Measurements from ENCODE around the gene HECW1. TPM values are rescaled to one million over a fixed set of nuclear protein-coding genes. Genes with fewer than 3 reads are reported as not detected.

The HECW1 gene
- total RNA-seq, 1 experiment from 2014 or later, result 0.77 TPM

DNA sequence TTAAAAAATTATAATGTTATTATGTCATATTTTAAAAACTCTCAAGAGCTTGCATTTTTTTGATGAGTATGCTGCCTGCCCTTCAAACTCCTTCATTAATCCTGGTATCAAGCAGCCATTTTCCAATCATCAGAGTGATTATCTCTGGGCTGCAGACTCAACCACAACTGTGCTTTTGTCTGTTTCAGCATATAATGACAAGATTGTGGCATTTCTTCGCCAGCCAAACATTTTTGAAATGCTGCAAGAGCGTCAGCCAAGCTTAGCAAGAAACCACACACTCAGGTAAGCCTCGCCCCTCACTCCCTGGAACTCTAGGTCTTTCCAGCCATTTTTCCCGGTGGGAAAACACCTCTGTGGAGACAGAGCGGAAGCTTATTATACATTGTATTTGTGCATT is 380.4 kb downstream of the HECW1 start:
- H3K4me3 ChIP-seq (ENCODE audit: low read depth in 2 of 2, low read length in 2 of 2), result no peak overlapping the region
- intact Hi-C loops (cut with micrococcal nuclease; ENCODE audit: unreplicated experiment), result no loop called here
- peaks cover 16% of the 10 kb centered on the region for H3K27me3 ChIP-seq (ENCODE audit: control insufficient read depth, insufficient read depth, low read length)
- in situ Hi-C loops (cut with HindIII; ENCODE audit: low pct_unique_long_range_greater_than_20kb, low sequenced_read_pairs), result no loop called here
- H3K36me3 ChIP-seq (ENCODE audit: control insufficient read depth, insufficient read depth, low read length), result no peaks in the 10 kb centered on the region
- ATAC-seq (no peak), DNase-seq (ENCODE audit: low read depth, low spot score) (no peak)
- no peak overlapping the region for H3K27ac ChIP-seq (ENCODE audit: low read length)
- CTCF ChIA-PET, result no interaction called here
- POLR2A ChIA-PET, result interaction anchor here (0.6 to 0.8 kb wide), 2 partner anchors 15 to 92 kb away, joined by 7 read pairs; no protein-coding TSS in a partner anchor
- H3K9me3 ChIP-seq (ENCODE audit: control insufficient read depth, insufficient read depth, low read depth, low read length), result no peaks in the 10 kb centered on the region
- H3K4me1 ChIP-seq (ENCODE audit: control insufficient read depth, insufficient read depth, low read length), result no peaks in the 10 kb centered on the region
- TF ChIP-seq, protein P1, sequence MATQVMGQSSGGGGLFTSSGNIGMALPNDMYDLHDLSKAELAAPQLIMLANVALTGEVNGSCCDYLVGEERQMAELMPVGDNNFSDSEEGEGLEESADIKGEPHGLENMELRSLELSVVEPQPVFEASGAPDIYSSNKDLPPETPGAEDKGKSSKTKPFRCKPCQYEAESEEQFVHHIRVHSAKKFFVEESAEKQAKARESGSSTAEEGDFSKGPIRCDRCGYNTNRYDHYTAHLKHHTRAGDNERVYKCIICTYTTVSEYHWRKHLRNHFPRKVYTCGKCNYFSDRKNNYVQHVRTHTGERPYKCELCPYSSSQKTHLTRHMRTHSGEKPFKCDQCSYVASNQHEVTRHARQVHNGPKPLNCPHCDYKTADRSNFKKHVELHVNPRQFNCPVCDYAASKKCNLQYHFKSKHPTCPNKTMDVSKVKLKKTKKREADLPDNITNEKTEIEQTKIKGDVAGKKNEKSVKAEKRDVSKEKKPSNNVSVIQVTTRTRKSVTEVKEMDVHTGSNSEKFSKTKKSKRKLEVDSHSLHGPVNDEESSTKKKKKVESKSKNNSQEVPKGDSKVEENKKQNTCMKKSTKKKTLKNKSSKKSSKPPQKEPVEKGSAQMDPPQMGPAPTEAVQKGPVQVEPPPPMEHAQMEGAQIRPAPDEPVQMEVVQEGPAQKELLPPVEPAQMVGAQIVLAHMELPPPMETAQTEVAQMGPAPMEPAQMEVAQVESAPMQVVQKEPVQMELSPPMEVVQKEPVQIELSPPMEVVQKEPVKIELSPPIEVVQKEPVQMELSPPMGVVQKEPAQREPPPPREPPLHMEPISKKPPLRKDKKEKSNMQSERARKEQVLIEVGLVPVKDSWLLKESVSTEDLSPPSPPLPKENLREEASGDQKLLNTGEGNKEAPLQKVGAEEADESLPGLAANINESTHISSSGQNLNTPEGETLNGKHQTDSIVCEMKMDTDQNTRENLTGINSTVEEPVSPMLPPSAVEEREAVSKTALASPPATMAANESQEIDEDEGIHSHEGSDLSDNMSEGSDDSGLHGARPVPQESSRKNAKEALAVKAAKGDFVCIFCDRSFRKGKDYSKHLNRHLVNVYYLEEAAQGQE (IDR thresholded peaks at IDR 0.05; ENCODE audit: insufficient read depth in 1 of 2, low read depth in 2 of 2, low read length in 1 of 2), result no peak
- TF ChIP-seq, protein P2, sequence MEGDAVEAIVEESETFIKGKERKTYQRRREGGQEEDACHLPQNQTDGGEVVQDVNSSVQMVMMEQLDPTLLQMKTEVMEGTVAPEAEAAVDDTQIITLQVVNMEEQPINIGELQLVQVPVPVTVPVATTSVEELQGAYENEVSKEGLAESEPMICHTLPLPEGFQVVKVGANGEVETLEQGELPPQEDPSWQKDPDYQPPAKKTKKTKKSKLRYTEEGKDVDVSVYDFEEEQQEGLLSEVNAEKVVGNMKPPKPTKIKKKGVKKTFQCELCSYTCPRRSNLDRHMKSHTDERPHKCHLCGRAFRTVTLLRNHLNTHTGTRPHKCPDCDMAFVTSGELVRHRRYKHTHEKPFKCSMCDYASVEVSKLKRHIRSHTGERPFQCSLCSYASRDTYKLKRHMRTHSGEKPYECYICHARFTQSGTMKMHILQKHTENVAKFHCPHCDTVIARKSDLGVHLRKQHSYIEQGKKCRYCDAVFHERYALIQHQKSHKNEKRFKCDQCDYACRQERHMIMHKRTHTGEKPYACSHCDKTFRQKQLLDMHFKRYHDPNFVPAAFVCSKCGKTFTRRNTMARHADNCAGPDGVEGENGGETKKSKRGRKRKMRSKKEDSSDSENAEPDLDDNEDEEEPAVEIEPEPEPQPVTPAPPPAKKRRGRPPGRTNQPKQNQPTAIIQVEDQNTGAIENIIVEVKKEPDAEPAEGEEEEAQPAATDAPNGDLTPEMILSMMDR (IDR thresholded peaks at IDR 0.05), result no peak
- TF ChIP-seq SIN3A (IDR thresholded peaks at IDR 0.05; ENCODE audit: borderline replicate concordance, insufficient read depth, low read depth, low read length), result no peak
- no peak for TF ChIP-seq TCF7L2 (IDR thresholded peaks at IDR 0.05; ENCODE audit: low read depth, low read length)
- no peak for TF ChIP-seq POLR2AphosphoS5 (IDR thresholded peaks at IDR 0.05; ENCODE audit: low read depth, low read length)
- no TSS peak for BruUV-seq (replicated peaks)

DNA sequence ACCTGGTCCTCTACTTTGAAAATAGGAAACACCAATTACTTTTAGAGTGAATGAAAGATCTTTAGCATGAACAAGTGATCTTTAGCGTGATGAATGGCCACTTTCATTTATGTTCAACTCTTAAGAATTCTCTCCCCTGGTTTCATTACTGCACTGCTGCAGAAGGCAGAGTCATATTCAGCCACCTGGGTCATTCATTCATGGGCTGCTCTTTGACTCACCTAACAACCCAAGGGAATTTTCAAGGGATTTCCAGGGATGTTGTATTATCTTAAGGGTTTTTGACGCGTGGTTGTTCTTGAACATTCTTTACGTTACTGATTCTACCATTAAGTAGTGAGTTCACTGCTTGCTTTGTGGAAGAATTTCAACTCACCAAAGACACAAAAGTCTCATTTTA is 383.1 kb downstream of the HECW1 start:
- Histone ChIP-seq H3K27ac (ENCODE audit: low read length) (no peak overlapping the region), H3K4me3 (ENCODE audit: low read depth in 2 of 2, low read length in 2 of 2) (no peak overlapping the region), H3K4me1 (ENCODE audit: control insufficient read depth, insufficient read depth, low read length) (no peaks in the 10 kb centered on the region), H3K9me3 (ENCODE audit: control insufficient read depth, insufficient read depth, low read depth, low read length) (no peaks in the 10 kb centered on the region), H3K27me3 (ENCODE audit: control insufficient read depth, insufficient read depth, low read length) (peaks cover 17% of the 10 kb centered on the region), H3K36me3 (ENCODE audit: control insufficient read depth, insufficient read depth, low read length) (no peaks in the 10 kb centered on the region)
- CTCF ChIA-PET, result no interaction called here
- in situ Hi-C loops (cut with HindIII; ENCODE audit: low pct_unique_long_range_greater_than_20kb, low sequenced_read_pairs) (no loop called here), intact Hi-C loops (cut with micrococcal nuclease; ENCODE audit: unreplicated experiment) (no loop called here)
- no peak for DNase-seq (ENCODE audit: low read depth, low spot score)
- TF ChIP-seq, protein P1 (IDR thresholded peaks at IDR 0.05; ENCODE audit: insufficient read depth in 1 of 2, low read depth in 2 of 2, low read length in 1 of 2), result no peak
- TF ChIP-seq POLR2AphosphoS5 (IDR thresholded peaks at IDR 0.05; ENCODE audit: low read depth, low read length) (no peak), SIN3A (IDR thresholded peaks at IDR 0.05; ENCODE audit: borderline replicate concordance, insufficient read depth, low read depth, low read length) (no peak), TCF7L2 (IDR thresholded peaks at IDR 0.05; ENCODE audit: low read depth, low read length) (no peak)
- TF ChIP-seq, protein P2 (IDR thresholded peaks at IDR 0.05), result no peak
- POLR2A ChIA-PET, result no interaction called here
- BruUV-seq (replicated peaks), result no TSS peak
- no peak for ATAC-seq
